Activated gamma-delta T cell treated with Interleukin-2 at 50 U/mL for 16 hours (primary cell): ENCODE data around the gene GTPBP4.
A peak's percentile ranks its signal among the peaks of the same experiment; 100 is the strongest.
"Not testable (repeated sequence)": the region's sequence is repeated elsewhere in the genome, so short reads cannot be mapped to it uniquely, and the experiment has no call there.

ENCODE experiments used
- DNase-seq: peaks from one replicate; pipeline ENCODE4 v3.0.0-alpha.2; 2020

The GTPBP4 gene

DNA sequence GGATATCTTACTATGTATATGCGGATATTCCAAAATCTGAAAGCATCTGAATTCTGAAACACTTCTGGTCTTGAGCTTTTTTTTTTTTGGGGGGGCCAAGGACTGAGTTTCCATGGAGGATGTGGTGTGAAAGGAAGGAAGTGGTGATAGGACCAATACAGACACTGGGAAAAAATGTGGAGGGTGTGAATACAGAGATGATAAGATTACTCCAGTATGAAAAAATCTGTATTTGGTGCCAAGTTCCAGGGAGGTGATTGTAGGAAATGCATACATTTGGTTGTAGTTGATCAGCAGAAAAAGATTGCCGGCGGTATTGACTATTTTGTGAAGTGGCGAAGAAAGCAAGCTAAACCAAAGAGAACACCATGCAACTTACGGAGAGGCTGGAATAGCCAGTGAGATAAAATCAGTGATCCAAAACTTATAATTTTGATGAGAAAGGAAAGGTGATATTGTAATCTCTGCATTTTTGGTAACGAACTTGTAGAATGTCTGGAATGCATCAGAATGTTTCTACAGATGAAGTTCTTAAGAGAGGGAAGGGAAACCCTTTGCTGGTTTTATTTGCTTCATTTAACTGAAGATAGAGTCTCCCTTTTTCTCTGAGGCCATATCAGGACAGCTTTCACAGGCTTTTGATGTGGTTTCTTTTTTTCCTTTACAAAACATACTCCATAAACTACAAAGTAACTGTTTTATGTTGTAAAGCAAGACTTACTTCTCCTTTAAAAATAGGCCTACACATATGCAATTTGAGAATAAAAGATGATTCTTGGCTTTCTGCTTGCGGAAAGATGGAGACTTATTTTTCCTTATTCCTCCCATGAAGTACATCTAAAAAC is 73.9 kb downstream of the GTPBP4 start:
- no peak for DNase-seq

DNA sequence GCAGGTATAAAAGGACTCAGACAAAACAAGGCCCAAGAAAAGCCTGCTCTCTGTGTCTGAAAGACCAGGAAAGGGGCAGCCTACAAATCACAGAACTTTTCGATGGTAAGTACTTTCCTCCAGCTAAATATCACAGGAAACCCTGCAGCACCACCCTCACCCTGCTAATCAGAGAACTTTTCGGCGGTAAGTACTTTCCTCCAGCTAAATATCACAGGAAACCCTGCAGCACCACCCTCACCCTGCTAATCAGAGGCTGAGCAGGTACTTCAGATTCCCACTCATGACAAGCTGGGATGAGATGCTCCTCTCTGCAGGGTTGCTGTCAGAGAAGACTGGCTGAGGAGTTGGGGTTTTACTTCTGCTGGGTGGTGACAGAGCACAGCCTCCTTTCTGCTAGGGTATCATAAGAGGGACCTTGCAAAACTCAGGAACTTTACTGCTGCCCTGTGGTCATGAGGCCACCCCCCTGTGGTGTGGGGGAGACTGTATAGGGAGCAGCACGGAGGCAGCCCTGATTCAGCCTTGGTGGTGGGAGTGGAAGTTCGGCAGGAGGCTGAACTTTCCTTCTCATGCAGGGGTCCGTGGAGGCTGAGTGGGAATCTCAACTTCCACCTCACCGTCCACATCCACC is 75.1 kb downstream of the GTPBP4 start:
- peak; percentile 42 for DNase-seq

DNA sequence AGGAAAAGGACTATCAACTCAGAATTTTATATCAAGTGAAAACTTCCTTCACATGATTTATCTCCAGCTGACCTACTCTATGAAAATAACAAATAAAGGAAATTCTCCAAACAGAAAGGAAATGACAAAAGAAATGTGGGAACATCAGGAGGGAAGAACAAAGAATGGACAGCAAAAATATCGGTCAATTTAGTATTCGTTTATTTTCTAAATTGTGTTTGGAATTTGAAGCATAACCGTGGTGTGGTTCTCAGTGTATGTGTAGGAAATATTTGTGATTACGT is 76.7 kb downstream of the GTPBP4 start:
- DNase-seq = no peak

DNA sequence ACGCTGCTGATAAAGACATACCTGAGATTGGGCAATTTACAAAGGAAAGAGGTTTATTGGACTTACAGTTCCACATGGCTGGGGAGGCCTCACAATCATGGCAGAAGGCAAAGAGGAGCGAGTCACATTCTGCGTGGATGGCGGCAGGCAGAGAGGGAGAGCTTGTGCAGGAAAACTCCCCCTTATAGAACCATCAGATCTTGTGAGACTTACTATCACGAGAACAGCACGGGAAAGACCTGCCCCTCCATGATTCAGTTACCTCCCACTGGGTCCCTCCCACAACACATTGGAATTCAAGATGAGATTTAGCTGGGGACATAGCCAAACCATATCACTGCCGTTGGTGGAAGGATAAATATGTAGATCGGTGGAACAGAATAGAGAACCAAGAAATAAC is 78.5 kb downstream of the GTPBP4 start:
- DNase-seq = not testable (repeated sequence)

DNA sequence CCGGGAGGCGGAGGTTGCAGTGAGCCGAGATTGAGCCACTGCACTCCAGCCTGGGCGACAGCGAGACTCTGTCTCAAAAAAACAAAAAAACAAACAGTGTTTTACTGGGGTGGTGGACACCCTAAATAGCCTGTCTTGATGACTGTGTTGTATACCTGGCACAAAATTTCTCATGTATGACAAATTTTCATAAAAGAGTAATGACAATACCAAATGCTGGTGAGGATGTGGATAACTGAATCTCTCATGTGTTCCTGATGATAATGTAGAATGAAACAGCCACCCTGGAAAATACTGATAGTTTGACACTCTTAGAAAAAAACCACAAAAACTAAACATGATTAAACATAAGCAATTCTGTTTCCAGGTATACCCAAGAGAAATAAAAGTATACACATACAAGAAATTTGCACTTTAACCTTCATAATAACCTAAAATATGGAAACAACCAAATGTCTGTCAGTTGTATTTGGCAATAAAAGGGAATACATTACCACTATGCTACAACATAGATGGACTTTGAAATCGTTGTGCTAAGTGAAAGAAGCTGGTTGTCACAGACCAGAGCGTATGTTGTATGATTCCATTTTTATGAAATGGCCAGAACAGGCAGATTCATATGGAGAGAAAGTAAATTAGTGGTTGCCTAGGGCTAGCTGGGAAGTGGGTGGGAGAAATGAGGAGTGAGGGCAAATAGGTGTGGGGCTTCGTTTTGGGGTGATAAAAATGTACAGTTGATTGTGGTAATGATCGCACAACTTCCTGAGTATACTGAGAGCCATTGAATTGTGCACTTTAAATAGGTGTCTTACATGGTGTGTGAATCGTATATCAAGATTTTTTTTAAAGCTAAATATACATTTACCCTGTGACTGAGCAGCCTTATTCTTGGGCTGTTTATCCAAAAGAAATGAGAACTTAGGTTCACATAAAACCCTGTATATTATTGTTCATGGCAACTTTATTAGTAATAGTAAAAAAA is 80.4 kb downstream of the GTPBP4 start:
- no peak for DNase-seq
